Cardiac fibroblast (primary cell): ENCODE results near the gene DES.
"Not testable (repeated sequence)": the region's sequence is repeated elsewhere in the genome, so short reads cannot be mapped to it uniquely, and the experiment has no call there.

Source experiments
- DNase-seq, 2 donors: peaks; one replicate each; pipeline versions ENCODE4 v3.0.0 to v3.0.0-alpha.2; 2010; ENCODE audit warnings: low read depth in 2 of 2
- H3K4me3 ChIP-seq, 2 donors: replicated peaks in 1 of 2; 1 replicate in 1 of 2; 2 replicates in 1 of 2; pipeline ENCODE4 v1.5.1; 2011; ENCODE audit warnings: low read depth in 2 of 2, low read length in 2 of 2, mild to moderate bottlenecking in 2 of 2, moderate library complexity in 1 of 2
- CTCF ChIP-seq: IDR thresholded peaks from one replicate; pipeline ENCODE4 v1.5.1; 2011; ENCODE audit warnings: low read depth, mild to moderate bottlenecking, low read length, inconsistent platforms

DES gene

GRCh38 chr2:219388907-219389156 is 29.3 kb upstream of the DES start:
- TF ChIP-seq CTCF, result no peak
- H3K4me3 ChIP-seq, result peak overlapping the region in 1 of 2 donors; percentile 39
- DNase-seq, result no peak

- no peak overlapping the region for H3K4me3 ChIP-seq
- TF ChIP-seq CTCF, result no peak
- no peak for DNase-seq
Observed at GRCh38 chr2:219392754-219393153, 25.4 kb upstream of the DES start.

- not testable (repeated sequence) for H3K4me3 ChIP-seq, DNase-seq
Observed at GRCh38 chr2:219395056-219395455, 23.1 kb upstream of the DES start.

GRCh38 chr2:219395609-219396008 is 22.6 kb upstream of the DES start:
- no peak for TF ChIP-seq CTCF

GRCh38 chr2:219396863-219397457 is 21.2 kb upstream of the DES start:
- no peak overlapping the region for H3K4me3 ChIP-seq
- DNase-seq, result no peak
- no peak for TF ChIP-seq CTCF

More at GRCh38 chr2:219395609-219396008, 22.6 kb upstream of the DES start:
- no peak for DNase-seq
- no peak overlapping the region for H3K4me3 ChIP-seq

GRCh38 chr2:219398721-219399363 is 19.3 kb upstream of the DES start:
- no peak for TF ChIP-seq CTCF
- DNase-seq, result peak in 1 of 2 donors; percentile 21
- no peak overlapping the region for H3K4me3 ChIP-seq

GRCh38 chr2:219399716-219400478 is 18.3 kb upstream of the DES start:
- DNase-seq, result no peak
- no peak overlapping the region for H3K4me3 ChIP-seq
- no peak for TF ChIP-seq CTCF
